Smooth muscle cell (in vitro differentiated cells): ENCODE data around the gene FKBP14. TPM values are rescaled to one million over a fixed set of nuclear protein-coding genes. Genes with fewer than 3 reads are reported as not detected.

ENCODE experiments used
- DNase-seq: peaks from one replicate; lab custom pipeline; 2025; ENCODE audit not compliant: unreplicated experiment; lab: John Stamatoyannopoulos, UW
- H2AFZ ChIP-seq: fragments of 200-600 bp; sonication (generic); 2 replicates; pipeline ENCODE4 v1.6.0; 2016; ENCODE audit warnings: antibody characterized with exemption, low read depth, mild to moderate bottlenecking
- H3F3A ChIP-seq: fragments of 200-600 bp; sonication (generic); 2 replicates; pipeline ENCODE4 v1.6.0; 2017; ENCODE audit warnings: antibody characterized with exemption, low read depth
- H3K27ac ChIP-seq: fragments of 200-600 bp; sonication (generic); 2 replicates; pipeline ENCODE4 v1.5.1; 2016; ENCODE audit warnings: low read depth, mild to moderate bottlenecking
- H3K27me3 ChIP-seq: fragments of 200-600 bp; sonication (generic); 2 replicates; pipeline ENCODE4 v1.6.1; 2016; ENCODE audit warnings: low read depth, mild to moderate bottlenecking
- H3K36me3 ChIP-seq: fragments of 200-600 bp; sonication (generic); 2 replicates; pipeline ENCODE4 v1.5.1; 2016; ENCODE audit warnings: low read depth
- H3K4me1 ChIP-seq: fragments of 200-600 bp; sonication (generic); 2 replicates; pipeline ENCODE4 v1.5.1; 2016; ENCODE audit warnings: low read depth
- H3K4me2 ChIP-seq: fragments of 200-600 bp; sonication (generic); 2 replicates; pipeline ENCODE4 v1.6.0; 2016; ENCODE audit warnings: mild to moderate bottlenecking
- H3K4me3 ChIP-seq: fragments of 200-600 bp; sonication (generic); 2 replicates; pipeline ENCODE4 v1.5.1; 2016; ENCODE audit warnings: mild to moderate bottlenecking
- H3K79me2 ChIP-seq: fragments of 200-600 bp; sonication (generic); 2 replicates; pipeline ENCODE4 v1.6.0; 2016; ENCODE audit warnings: low read depth, mild to moderate bottlenecking
- H3K9ac ChIP-seq: fragments of 200-600 bp; sonication (generic); 2 replicates; pipeline ENCODE4 v1.6.0; 2016; ENCODE audit warnings: low read depth
- H3K9me3 ChIP-seq: fragments of 200-600 bp; sonication (generic); replicated peaks from 2 replicates; pipeline ENCODE4 v1.5.1; 2016; ENCODE audit warnings: low read depth
- H4K20me1 ChIP-seq: fragments of 200-600 bp; sonication (generic); 2 replicates; pipeline ENCODE4 v1.6.0; 2016; ENCODE audit warnings: low read depth
- WGBS: methylation state at CpG from one replicate; pipeline ENCODE4 v1.1.7; 2016; ENCODE audit warnings: low lambda C conversion rate; 5-methylcytosine and 5-hydroxymethylcytosine counted together
- polyA plus RNA-seq: library from polyadenylated mRNA; unstranded; fragments of >200 nt; fragmentation: Nextera tagmentation; extraction: Ambion mirVana; gene quantifications from 2 replicates; pipeline ENCODE4 v1.2.1, GENCODE V29; 2016
- total RNA-seq: library from RNA; depleted of rRNA; stranded (reverse); fragments of >200 nt; gene quantifications from 2 replicates; pipeline ENCODE4 v1.2.3, GENCODE V29; 2014
- TF ChIP-seq, protein P1 (sequence below): fragments of 200-600 bp; sonication (generic); IDR thresholded peaks from 2 replicates; pipeline ENCODE4 v1.5.1; 2017; ENCODE audit warnings: borderline replicate concordance, mild to moderate bottlenecking, antibody characterized with exemption; ENCODE audit not compliant: insufficient read depth, poor library complexity, severe bottlenecking

FKBP14 gene
- total and polyA plus RNA-seq, 2 experiments from 2014 or later = 90.1 to 111 TPM

DNA sequence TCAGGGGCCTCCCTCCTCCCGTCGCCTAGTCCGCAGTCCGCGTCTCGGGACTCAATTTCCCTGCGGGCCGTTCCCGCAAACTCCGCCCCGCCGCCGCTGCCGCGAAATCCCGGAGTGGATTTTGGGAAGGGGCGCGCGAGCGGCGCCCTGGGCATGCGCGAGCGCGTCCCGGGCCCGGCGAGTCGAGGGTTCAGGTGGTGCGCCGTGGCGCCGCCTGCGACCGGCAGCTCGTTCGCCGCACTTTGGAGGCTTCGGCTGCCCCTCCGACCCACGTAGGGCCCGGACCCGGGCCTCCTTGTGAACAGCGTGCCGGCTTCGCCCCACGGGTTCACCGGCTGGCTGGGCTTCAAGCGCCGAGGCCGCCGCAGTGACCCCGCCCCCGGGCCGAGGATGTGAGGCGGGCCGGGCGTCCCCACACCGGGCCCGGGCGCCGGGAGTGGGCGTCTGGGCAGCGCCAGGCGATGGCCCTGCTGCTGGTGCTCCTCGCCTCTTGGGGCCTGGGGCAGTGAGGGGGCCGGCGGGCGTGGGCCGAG is 1.8 kb upstream of the FKBP14 start, which contains the start of gene PLEKHA8:
PLEKHA8 (plus strand) TSS at position 197 of the 533 bp plus-strand sequence. CDS start 351 bp downstream, outside the sequence.
- TF ChIP-seq, protein P1, sequence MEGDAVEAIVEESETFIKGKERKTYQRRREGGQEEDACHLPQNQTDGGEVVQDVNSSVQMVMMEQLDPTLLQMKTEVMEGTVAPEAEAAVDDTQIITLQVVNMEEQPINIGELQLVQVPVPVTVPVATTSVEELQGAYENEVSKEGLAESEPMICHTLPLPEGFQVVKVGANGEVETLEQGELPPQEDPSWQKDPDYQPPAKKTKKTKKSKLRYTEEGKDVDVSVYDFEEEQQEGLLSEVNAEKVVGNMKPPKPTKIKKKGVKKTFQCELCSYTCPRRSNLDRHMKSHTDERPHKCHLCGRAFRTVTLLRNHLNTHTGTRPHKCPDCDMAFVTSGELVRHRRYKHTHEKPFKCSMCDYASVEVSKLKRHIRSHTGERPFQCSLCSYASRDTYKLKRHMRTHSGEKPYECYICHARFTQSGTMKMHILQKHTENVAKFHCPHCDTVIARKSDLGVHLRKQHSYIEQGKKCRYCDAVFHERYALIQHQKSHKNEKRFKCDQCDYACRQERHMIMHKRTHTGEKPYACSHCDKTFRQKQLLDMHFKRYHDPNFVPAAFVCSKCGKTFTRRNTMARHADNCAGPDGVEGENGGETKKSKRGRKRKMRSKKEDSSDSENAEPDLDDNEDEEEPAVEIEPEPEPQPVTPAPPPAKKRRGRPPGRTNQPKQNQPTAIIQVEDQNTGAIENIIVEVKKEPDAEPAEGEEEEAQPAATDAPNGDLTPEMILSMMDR = no peak
- Histone ChIP-seq H3K9ac (peak within 1 kb of the TSS; percentile 53), H3K4me2 (peak within 1 kb of the TSS; percentile 89), H3K27me3 (no peaks in the 10 kb centered on the region), H3K9me3 (no peaks in the 10 kb centered on the region), H3K27ac (peak within 1 kb of the TSS; percentile 85), H3F3A (no peaks in the 10 kb centered on the region), H3K36me3 (no peaks in the 10 kb centered on the region), H2AFZ (peak within 1 kb of the TSS; percentile 83), H3K79me2 (peaks cover 75% of the 10 kb centered on the region), H3K4me3 (peak within 1 kb of the TSS; percentile 85), H3K4me1 (peaks cover 32% of the 10 kb centered on the region), H4K20me1 (peaks cover 65% of the 10 kb centered on the region)
- under 1% methylated on average over 70 of the region's 70 CpGs for WGBS
- peak; percentile 85 for DNase-seq

DNA sequence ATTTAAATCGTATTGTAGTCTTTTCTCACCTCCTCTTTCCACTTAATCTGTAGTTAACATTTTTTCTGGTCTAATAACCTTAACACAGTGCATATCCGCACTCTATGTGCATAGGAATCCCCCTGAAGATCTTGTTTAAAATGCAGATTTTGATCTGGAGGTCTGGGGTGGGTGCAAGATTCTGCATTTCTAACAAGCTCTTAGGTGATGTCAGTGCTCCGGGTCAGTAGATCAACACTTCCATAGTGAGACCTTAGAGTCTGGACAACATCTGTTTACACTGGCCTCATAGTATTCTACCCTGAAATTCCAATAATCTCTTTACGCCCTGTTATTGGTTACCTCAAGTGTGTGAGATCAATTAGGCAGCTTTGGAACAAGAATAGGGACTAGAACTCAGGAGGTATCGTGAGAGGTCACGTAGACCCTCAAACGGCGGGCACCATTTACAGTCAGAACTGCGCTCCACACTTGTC is 1.3 kb upstream of the FKBP14 start:
- Histone ChIP-seq H3K9me3 (no peaks in the 10 kb centered on the region), H2AFZ (peak overlapping the region; percentile 83), H3K27me3 (no peaks in the 10 kb centered on the region), H3K79me2 (peaks cover 75% of the 10 kb centered on the region), H3K9ac (peak overlapping the region; percentile 53), H4K20me1 (peaks cover 65% of the 10 kb centered on the region), H3F3A (no peaks in the 10 kb centered on the region), H3K27ac (peak overlapping the region; percentile 85), H3K4me2 (peak overlapping the region; percentile 89), H3K4me3 (peak overlapping the region; percentile 85), H3K4me1 (peaks cover 32% of the 10 kb centered on the region), H3K36me3 (no peaks in the 10 kb centered on the region)
- no peak for DNase-seq
- WGBS = 6% methylated on average over 9 of the region's 9 CpGs
- TF ChIP-seq, protein P1 = no peak

DNA sequence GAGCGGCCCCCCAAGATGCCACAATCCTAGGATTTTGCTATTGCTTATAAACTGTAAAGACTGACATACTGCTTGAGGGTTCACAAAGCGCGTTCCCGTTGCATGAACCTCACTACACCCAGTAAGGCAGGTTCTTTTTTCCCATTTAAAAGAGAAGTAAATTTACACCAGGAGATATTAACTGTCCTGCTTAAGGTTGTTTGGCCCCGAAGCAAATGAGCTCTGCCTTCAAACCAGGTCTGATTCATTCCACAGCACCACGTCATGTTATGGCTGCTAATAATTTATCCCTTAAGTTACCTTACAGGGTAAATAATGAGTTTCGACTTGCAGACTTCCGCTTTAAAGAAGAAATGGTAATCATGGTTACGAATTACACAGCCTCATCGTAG is 559 bp upstream of the FKBP14 start:
- TF ChIP-seq, protein P1 = no peak
- H3K79me2 ChIP-seq = peaks cover 77% of the 10 kb centered on the region

DNA sequence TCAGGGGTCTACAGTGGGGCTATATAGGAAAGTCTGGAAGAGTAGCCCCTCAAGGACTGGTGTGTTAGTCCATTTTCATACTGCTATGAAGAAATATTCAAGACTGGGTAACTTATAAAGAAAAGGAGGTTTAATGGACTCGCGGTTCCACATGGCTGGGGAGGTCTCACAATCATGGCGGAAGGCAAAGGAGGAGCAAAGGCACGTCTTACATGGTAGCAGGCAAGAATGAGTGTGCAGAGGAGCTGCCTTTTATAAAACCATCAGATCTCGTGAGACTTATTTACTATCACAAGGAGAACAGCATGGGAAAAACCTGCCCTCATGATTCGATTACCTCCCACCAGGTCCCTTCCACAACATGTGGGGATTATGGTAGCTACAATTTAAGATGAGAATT is 3.0 kb downstream of the FKBP14 start:
- Histone ChIP-seq H3K4me1 (peaks cover 18% of the 10 kb centered on the region), H3K4me3 (no peak overlapping the region), H3K79me2 (peaks cover 61% of the 10 kb centered on the region), H3K27ac (no peak overlapping the region), H3K27me3 (no peaks in the 10 kb centered on the region), H3F3A (peaks cover 3% of the 10 kb centered on the region), H3K9ac (no peak overlapping the region), H3K36me3 (no peaks in the 10 kb centered on the region), H4K20me1 (peaks cover 62% of the 10 kb centered on the region), H3K4me2 (peak overlapping the region; percentile 93), H3K9me3 (no peaks in the 10 kb centered on the region), H2AFZ (no peak overlapping the region)
- DNase-seq = no peak
- WGBS = over 99% methylated on average over 6 of the region's 6 CpGs
- TF ChIP-seq, protein P1 = no peak

More for the DNA sequence above, 559 bp upstream of the FKBP14 start:
- peak overlapping the region; percentile 89 for H3K4me2 ChIP-seq
- H3K36me3 ChIP-seq = no peaks in the 10 kb centered on the region
- WGBS = under 1% methylated on average over 10 of the region's 10 CpGs
- no peak for DNase-seq
- no peaks in the 10 kb centered on the region for H3K9me3 ChIP-seq
- no peaks in the 10 kb centered on the region for H3K27me3 ChIP-seq
- peaks cover 65% of the 10 kb centered on the region for H4K20me1 ChIP-seq
- peak overlapping the region; percentile 83 for H2AFZ ChIP-seq
- H3F3A ChIP-seq = no peaks in the 10 kb centered on the region
- peak overlapping the region; percentile 85 for H3K4me3 ChIP-seq
- H3K9ac ChIP-seq = peak overlapping the region; percentile 53
- H3K4me1 ChIP-seq = peaks cover 32% of the 10 kb centered on the region
- peak overlapping the region; percentile 85 for H3K27ac ChIP-seq
